Endodermal cell (in vitro differentiated cells): ENCODE results near the gene TMOD1. TPM values are rescaled to one million over a fixed set of nuclear protein-coding genes. Genes with fewer than 3 reads are reported as not detected.

Experiments
- DNase-seq: peaks from one replicate; pipeline ENCODE4 v3.0.0-alpha.2; 2017
- H3K27ac ChIP-seq: 2 replicates; pipeline ENCODE4 v1.5.1; 2013; ENCODE audit warnings: mild to moderate bottlenecking, low read depth, low read length, moderate library complexity
- H3K27me3 ChIP-seq: 2 replicates; pipeline ENCODE4 v1.6.1; 2013; ENCODE audit warnings: mild to moderate bottlenecking, low read length, moderate library complexity; ENCODE audit not compliant: insufficient read depth, control insufficient read depth, poor library complexity, severe bottlenecking
- H3K36me3 ChIP-seq: 2 replicates; pipeline ENCODE4 v1.7.0; 2013; ENCODE audit warnings: mild to moderate bottlenecking, low read length, moderate library complexity; ENCODE audit not compliant: control insufficient read depth, insufficient read depth
- H3K4me1 ChIP-seq: one replicate; pipeline ENCODE4 v1.7.0; 2013; ENCODE audit warnings: low read length; ENCODE audit not compliant: control insufficient read depth, insufficient read depth
- H3K4me3 ChIP-seq: 2 replicates; pipeline ENCODE4 v1.5.1; 2013; ENCODE audit warnings: mild to moderate bottlenecking, low read length, moderate library complexity
- H3K9ac ChIP-seq: 2 replicates; pipeline ENCODE4 v1.6.1; 2013; ENCODE audit warnings: mild to moderate bottlenecking, low read length, moderate library complexity; ENCODE audit not compliant: poor library complexity, severe bottlenecking; ENCODE audit errors: extremely low read depth
- H3K9me3 ChIP-seq: 2 replicates; pipeline ENCODE4 v1.6.1; 2013; ENCODE audit warnings: mild to moderate bottlenecking, low read length, moderate library complexity; ENCODE audit not compliant: control insufficient read depth
- H3K27ac Mint-ChIP-seq: 2 replicates; pipeline ENCODE4 v1.8.0; 2020; ENCODE audit warnings: mixed read lengths
- H3K27me3 Mint-ChIP-seq: 2 replicates; pipeline ENCODE4 v1.8.0; 2021; ENCODE audit warnings: mild to moderate bottlenecking, mixed read lengths; ENCODE audit not compliant: insufficient read depth
- H3K36me3 Mint-ChIP-seq: 2 replicates; pipeline ENCODE4 v1.8.0; 2020; ENCODE audit warnings: low read depth, mixed read lengths
- H3K4me1 Mint-ChIP-seq: 2 replicates; pipeline ENCODE4 v1.8.0; 2020; ENCODE audit warnings: mixed read lengths
- H3K4me3 Mint-ChIP-seq: 2 replicates; pipeline ENCODE4 v1.8.0; 2020; ENCODE audit warnings: mild to moderate bottlenecking, moderate library complexity, mixed read lengths
- H3K9me3 Mint-ChIP-seq: 2 replicates; pipeline ENCODE4 v1.8.0; 2020; ENCODE audit warnings: mild to moderate bottlenecking, mixed read lengths
- CTCF ChIP-seq: fragments of 200-600 bp; sonication (generic); conservative IDR thresholded peaks from 2 replicates; pipeline ENCODE4 v1.5.0; 2021; ENCODE audit warnings: antibody characterized with exemption, mild to moderate bottlenecking
- WGBS, 2 experiments: methylation state at CpG; one replicate each; pipeline versions ENCODE4 v1.1.5 to v1.1.7; 2013; ENCODE audit warnings: missing lambda C conversion rate in 2 of 2, mixed read lengths in 1 of 2; ENCODE audit not compliant: insufficient coverage in 1 of 2, insufficient read length in 1 of 2; 5-methylcytosine and 5-hydroxymethylcytosine counted together
- total RNA-seq, 2 donors: library from RNA; stranded (reverse); fragmentation: NEBNext Ultra II Directional in 1 of 2; extraction: Animal tissue kit (Norgen Biotek cat#: 25700) in 1 of 2; gene quantifications; 2 replicates in 1 of 2; 3 replicates in 1 of 2; pipeline ENCODE4 v1.2.1, GENCODE V29; 2021

Gene TMOD1
- total RNA-seq, 2 donors from 2014 or later = 3.6 to 7.1 TPM

- Histone ChIP-seq H3K27me3 (no peaks in the 10 kb centered on the region), H3K9me3 (no peaks in the 10 kb centered on the region), H3K4me1 (no peaks in the 10 kb centered on the region), H3K36me3 (peaks cover 7% of the 10 kb centered on the region), H3K4me3 (no peak overlapping the region), H3K9ac (no peak overlapping the region), H3K27ac (no peak overlapping the region)
- no peak for TF ChIP-seq CTCF
- Mint-ChIP-seq H3K27me3 (no peaks in the 10 kb centered on the region), H3K27ac (no peak overlapping the region), H3K4me3 (no peak overlapping the region), H3K4me1 (no peaks in the 10 kb centered on the region), H3K9me3 (no peaks in the 10 kb centered on the region), H3K36me3 (no peaks in the 10 kb centered on the region)
- WGBS, 2 experiments = 91 to 92% methylated on average over 11 to 15 of the region's 15 CpGs
- no peak for DNase-seq
These were observed 53.7 kb downstream of the TMOD1 start for GRCh38 chr9:97555164-97555563.

GRCh38 chr9:97556036-97556720, 54.7 kb downstream of the TMOD1 start:
- Histone ChIP-seq H3K27ac (no peak overlapping the region), H3K27me3 (no peaks in the 10 kb centered on the region), H3K4me3 (no peak overlapping the region), H3K36me3 (peaks cover 7% of the 10 kb centered on the region), H3K4me1 (no peaks in the 10 kb centered on the region), H3K9ac (no peak overlapping the region), H3K9me3 (no peaks in the 10 kb centered on the region)
- Mint-ChIP-seq H3K9me3 (no peaks in the 10 kb centered on the region), H3K36me3 (no peaks in the 10 kb centered on the region), H3K4me3 (no peak overlapping the region), H3K4me1 (no peaks in the 10 kb centered on the region), H3K27me3 (no peaks in the 10 kb centered on the region), H3K27ac (no peak overlapping the region)
- no peak for DNase-seq
- no peak for TF ChIP-seq CTCF
- 96 to 98% methylated on average over 6 to 10 of the region's 10 CpGs for WGBS, 2 experiments

- Histone ChIP-seq H3K27ac (no peak overlapping the region), H3K4me1 (no peaks in the 10 kb centered on the region), H3K9ac (no peak overlapping the region), H3K36me3 (peaks cover 7% of the 10 kb centered on the region), H3K9me3 (no peaks in the 10 kb centered on the region), H3K27me3 (no peaks in the 10 kb centered on the region), H3K4me3 (no peak overlapping the region)
- 93 to 98% methylated on average over 9 to 15 of the region's 15 CpGs for WGBS, 2 experiments
- TF ChIP-seq CTCF = no peak
- Mint-ChIP-seq H3K36me3 (no peaks in the 10 kb centered on the region), H3K27ac (no peak overlapping the region), H3K9me3 (no peaks in the 10 kb centered on the region), H3K27me3 (peaks cover 2% of the 10 kb centered on the region), H3K4me3 (no peak overlapping the region), H3K4me1 (no peaks in the 10 kb centered on the region)
- no peak for DNase-seq
These were observed 55.5 kb downstream of the TMOD1 start for GRCh38 chr9:97556721-97557605.
